Cardiac muscle cell (in vitro differentiated cells and primary cell): ENCODE measurements around the gene SYT12. TPM values are rescaled to one million over a fixed set of nuclear protein-coding genes. Genes with fewer than 3 reads are reported as not detected.

ENCODE experiments used
- DNase-seq, 2 donors: peaks; one replicate each; pipeline versions ENCODE4 v3.0.0 to v3.0.0-alpha.2; 2010 to 2017; ENCODE audit warnings: low read depth in 1 of 2, low spot score in 1 of 2
- H3K27ac ChIP-seq: fragments of 200-600 bp; sonication (generic); 2 replicates; pipeline ENCODE4 v1.5.1; 2016
- H3K27me3 ChIP-seq: fragments of 200-600 bp; sonication (generic); 2 replicates; pipeline ENCODE4 v1.6.0; 2016; ENCODE audit warnings: control low read depth
- H3K36me3 ChIP-seq: fragments of 200-600 bp; sonication (generic); 2 replicates; pipeline ENCODE4 v1.5.1; 2016; ENCODE audit warnings: control low read depth
- H3K4me1 ChIP-seq: fragments of 200-600 bp; sonication (generic); 2 replicates; pipeline ENCODE4 v1.8.1; 2017; ENCODE audit warnings: low read depth, mild to moderate bottlenecking, mixed run types
- H3K4me3 ChIP-seq: fragments of 200-600 bp; sonication (generic); 2 replicates; pipeline ENCODE4 v1.5.1; 2016; ENCODE audit warnings: mild to moderate bottlenecking
- H3K9me3 ChIP-seq: fragments of 200-600 bp; sonication (generic); 2 replicates; pipeline ENCODE4 v1.5.1; 2017; ENCODE audit warnings: low read depth, mild to moderate bottlenecking, control low read depth
- CTCF ChIP-seq: IDR thresholded peaks from 2 replicates; pipeline ENCODE4 v1.5.1; 2012; ENCODE audit warnings: low read depth, mild to moderate bottlenecking, low read length
- polyA plus RNA-seq: library from polyadenylated mRNA; unstranded; fragments of >200 nt; fragmentation: Nextera tagmentation; extraction: Ambion mirVana; gene quantifications from 2 replicates; pipeline ENCODE4 v1.2.1, GENCODE V29; 2016
- total RNA-seq: library from RNA; depleted of rRNA; stranded (reverse); fragments of >200 nt; gene quantifications from 2 replicates; pipeline ENCODE4 v1.2.3, GENCODE V29; 2016

Gene SYT12
- total and polyA plus RNA-seq, 2 experiments from 2014 or later, result 0.21 TPM; not detected in 1

GRCh38 chr11:67051180-67051893, 28.4 kb downstream of the SYT12 start:
- Histone ChIP-seq H3K9me3 (no peaks in the 10 kb centered on the region), H3K27ac (no peak overlapping the region), H3K36me3 (no peaks in the 10 kb centered on the region), H3K27me3 (no peaks in the 10 kb centered on the region), H3K4me1 (peaks cover 21% of the 10 kb centered on the region), H3K4me3 (no peak overlapping the region)
- TF ChIP-seq CTCF, result no peak
- DNase-seq, result no peak

- no peaks in the 10 kb centered on the region for H3K27me3 ChIP-seq
- no peak for DNase-seq
- H3K27ac ChIP-seq, result no peak overlapping the region
- H3K9me3 ChIP-seq, result no peaks in the 10 kb centered on the region
- no peaks in the 10 kb centered on the region for H3K36me3 ChIP-seq
- no peak overlapping the region for H3K4me3 ChIP-seq
- TF ChIP-seq CTCF, result no peak
- peaks cover 25% of the 10 kb centered on the region for H3K4me1 ChIP-seq
These were observed 29.1 kb downstream of the SYT12 start for GRCh38 chr11:67051945-67052488.

GRCh38 chr11:67052891-67053290, 30.0 kb downstream of the SYT12 start:
- H3K27ac ChIP-seq, result no peak overlapping the region
- TF ChIP-seq CTCF, result no peak
- no peaks in the 10 kb centered on the region for H3K27me3 ChIP-seq
- DNase-seq, result no peak
- H3K4me1 ChIP-seq, result peaks cover 26% of the 10 kb centered on the region
- no peaks in the 10 kb centered on the region for H3K9me3 ChIP-seq
- H3K4me3 ChIP-seq, result no peak overlapping the region
- no peaks in the 10 kb centered on the region for H3K36me3 ChIP-seq

GRCh38 chr11:67053896-67054329, 31.0 kb downstream of the SYT12 start:
- peak; percentile 61 to 73 for DNase-seq
- Histone ChIP-seq H3K27me3 (no peaks in the 10 kb centered on the region), H3K9me3 (no peaks in the 10 kb centered on the region), H3K27ac (peak overlapping the region; percentile 42), H3K4me1 (peaks cover 26% of the 10 kb centered on the region), H3K4me3 (no peak overlapping the region), H3K36me3 (no peaks in the 10 kb centered on the region)
- TF ChIP-seq CTCF, result peak; percentile 86

- H3K4me3 ChIP-seq, result no peak overlapping the region
- no peak for TF ChIP-seq CTCF
- peaks cover 26% of the 10 kb centered on the region for H3K4me1 ChIP-seq
- no peaks in the 10 kb centered on the region for H3K9me3 ChIP-seq
- DNase-seq, result peak in 1 of 2 donors; percentile 79
- peak overlapping the region; percentile 42 for H3K27ac ChIP-seq
- no peaks in the 10 kb centered on the region for H3K36me3 ChIP-seq
- H3K27me3 ChIP-seq, result no peaks in the 10 kb centered on the region
These were observed 31.5 kb downstream of the SYT12 start for GRCh38 chr11:67054346-67054835.
